ENCODE results near the gene CBFA2T2. TPM values are rescaled to one million over a fixed set of nuclear protein-coding genes. Genes with fewer than 3 reads are reported as not detected.

Gene CBFA2T2
- total and polyA plus RNA-seq, 2 donors (not counting 3 experiments of a cell fraction or from before 2014, with no cell fraction given) = 10.7 to 12.1 TPM

DNA sequence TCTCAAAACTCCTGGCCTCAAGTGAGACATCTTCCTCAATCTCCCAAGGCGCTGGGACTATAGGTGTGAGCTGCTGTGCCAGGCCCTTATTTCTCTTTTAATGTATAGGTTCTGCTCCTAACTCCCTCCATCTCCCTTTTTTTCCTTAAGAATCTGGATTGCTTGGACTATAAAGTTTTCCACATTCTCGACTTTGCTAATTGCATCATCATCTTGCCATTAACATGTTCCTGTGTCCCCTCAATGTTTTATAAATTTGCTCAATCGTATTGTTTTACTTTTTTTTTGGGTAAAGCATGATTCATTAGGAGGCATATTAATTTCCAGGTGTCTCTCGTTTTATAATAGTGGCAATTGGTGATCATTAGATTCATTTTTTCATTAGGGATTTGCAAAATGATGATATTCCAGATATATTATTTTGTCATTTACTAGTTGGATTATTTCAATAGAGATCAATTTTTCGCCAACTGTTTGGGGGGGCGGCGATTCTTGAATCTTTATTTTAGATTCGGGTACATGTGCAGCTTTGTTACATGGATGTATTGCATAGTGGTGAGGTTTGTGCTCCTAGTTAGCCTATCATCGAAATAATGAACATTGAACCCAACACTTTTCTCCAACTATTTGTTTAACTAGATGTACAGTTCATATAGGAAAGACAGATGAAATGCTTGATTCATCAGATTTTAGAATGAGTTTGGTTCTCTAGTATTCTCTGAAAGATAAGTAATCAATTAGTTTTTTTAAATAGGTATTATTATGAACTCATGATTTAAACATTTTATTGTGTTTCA, 68.7 kb downstream of the CBFA2T2 start:
- Histone ChIP-seq H3K4me1 (ENCODE audit: control insufficient read depth, extremely low read depth, insufficient read depth, low read length) (peaks cover 18% of the 10 kb centered on the region), H3K4me3 (replicated peaks in 1 of 3; ENCODE audit: insufficient read depth in 1 of 3, low read depth in 1 of 3, low read length in 3 of 3) (no peak overlapping the region), H2AFZ (ENCODE audit: low read depth, low read length) (no peak overlapping the region), H3K27ac (ENCODE audit: insufficient read depth, low read depth, low read length) (no peak overlapping the region), H4K20me1 (replicated peaks; ENCODE audit: control insufficient read depth, extremely low read depth, insufficient read depth, low read length) (no peaks in the 10 kb centered on the region), H3K9ac (replicated peaks; ENCODE audit: extremely low read depth, insufficient read depth, low read length) (no peak overlapping the region), H3K9me1 (replicated peaks; ENCODE audit: control insufficient read depth, extremely low read depth, insufficient read depth, low read length) (no peaks in the 10 kb centered on the region), H3K4me2 (ENCODE audit: insufficient read depth, low read length) (no peak overlapping the region), H3K27me3 (ENCODE audit: control insufficient read depth in 2 of 2, insufficient read depth in 2 of 2, low read length in 2 of 2) (no peaks in the 10 kb centered on the region), H3K79me2 (ENCODE audit: control insufficient read depth, insufficient read depth, low read length) (no peaks in the 10 kb centered on the region), H3K9me3 (replicated peaks; ENCODE audit: control insufficient read depth, insufficient read depth, low read length) (no peaks in the 10 kb centered on the region), H3K36me3 (ENCODE audit: control insufficient read depth in 2 of 2, extremely low read depth in 1 of 2, insufficient read depth in 2 of 2, low read length in 2 of 2) (no peaks in the 10 kb centered on the region)
- dilution Hi-C loops (cut with MboI; ENCODE audit: extremely low pct_ligation_motif_present, low sequenced_read_pairs) = no loop called here
- FAIRE-seq (no peak), DNase-seq (ENCODE audit: low read depth, low spot score) (no peak)
- ChIA-PET CTCF (no interaction called here), POLR2A (no interaction called here)
- intact Hi-C loops (cut with micrococcal nuclease) = no loop called here
- BruUV-seq (replicated peaks) = no TSS peak
- TF ChIP-seq POLR2AphosphoS5 (IDR thresholded peaks at IDR 0.05; ENCODE audit: insufficient read depth, low read depth, low read length) = no peak
- no peak for TF ChIP-seq POLR2A (IDR thresholded peaks at IDR 0.05; ENCODE audit: low read depth, low read length)
- no peak for TF ChIP-seq GATA2 (IDR thresholded peaks at IDR 0.05; ENCODE audit: insufficient read depth, insufficient read length, low read depth, low read length)
- no peak for TF ChIP-seq JUN (IDR thresholded peaks at IDR 0.05; ENCODE audit: borderline replicate concordance, insufficient read depth, insufficient read length, low read depth)
- no peak for TF ChIP-seq FOS (IDR thresholded peaks at IDR 0.05; ENCODE audit: borderline replicate concordance, insufficient read depth, low read length)
- TF ChIP-seq, protein P1, sequence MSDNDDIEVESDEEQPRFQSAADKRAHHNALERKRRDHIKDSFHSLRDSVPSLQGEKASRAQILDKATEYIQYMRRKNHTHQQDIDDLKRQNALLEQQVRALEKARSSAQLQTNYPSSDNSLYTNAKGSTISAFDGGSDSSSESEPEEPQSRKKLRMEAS (IDR thresholded peaks at IDR 0.05; ENCODE audit: insufficient read depth, insufficient read length) = no peak
- no peak for TF ChIP-seq EZH2 (IDR thresholded peaks at IDR 0.05; ENCODE audit: borderline replicate concordance, low read depth, low read length, severe bottlenecking)
- TF ChIP-seq MYC (IDR thresholded peaks at IDR 0.05; ENCODE audit: low read depth, low read length) = no peak
- TF ChIP-seq, protein P2, sequence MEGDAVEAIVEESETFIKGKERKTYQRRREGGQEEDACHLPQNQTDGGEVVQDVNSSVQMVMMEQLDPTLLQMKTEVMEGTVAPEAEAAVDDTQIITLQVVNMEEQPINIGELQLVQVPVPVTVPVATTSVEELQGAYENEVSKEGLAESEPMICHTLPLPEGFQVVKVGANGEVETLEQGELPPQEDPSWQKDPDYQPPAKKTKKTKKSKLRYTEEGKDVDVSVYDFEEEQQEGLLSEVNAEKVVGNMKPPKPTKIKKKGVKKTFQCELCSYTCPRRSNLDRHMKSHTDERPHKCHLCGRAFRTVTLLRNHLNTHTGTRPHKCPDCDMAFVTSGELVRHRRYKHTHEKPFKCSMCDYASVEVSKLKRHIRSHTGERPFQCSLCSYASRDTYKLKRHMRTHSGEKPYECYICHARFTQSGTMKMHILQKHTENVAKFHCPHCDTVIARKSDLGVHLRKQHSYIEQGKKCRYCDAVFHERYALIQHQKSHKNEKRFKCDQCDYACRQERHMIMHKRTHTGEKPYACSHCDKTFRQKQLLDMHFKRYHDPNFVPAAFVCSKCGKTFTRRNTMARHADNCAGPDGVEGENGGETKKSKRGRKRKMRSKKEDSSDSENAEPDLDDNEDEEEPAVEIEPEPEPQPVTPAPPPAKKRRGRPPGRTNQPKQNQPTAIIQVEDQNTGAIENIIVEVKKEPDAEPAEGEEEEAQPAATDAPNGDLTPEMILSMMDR (IDR thresholded peaks at IDR 0.05; ENCODE audit: extremely low read depth in 1 of 2, insufficient read depth in 1 of 2, low read depth in 1 of 2, low read length in 2 of 2) = no peak
